Neural progenitor cell (in vitro differentiated cells): ENCODE data around the gene WDR12. TPM values are rescaled to one million over a fixed set of nuclear protein-coding genes. Genes with fewer than 3 reads are reported as not detected.
"Not testable (repeated sequence)": the region's sequence is repeated elsewhere in the genome, so short reads cannot be mapped to it uniquely, and the experiment has no call there.

ENCODE experiments used
- DNase-seq: peaks from one replicate; pipeline ENCODE4 v3.0.0-alpha.2; 2016; ENCODE audit warnings: low spot score
- H2AFZ ChIP-seq: fragments of 200-600 bp; sonication (generic); replicated peaks from 2 replicates; pipeline ENCODE4 v1.6.1; 2016; ENCODE audit warnings: antibody characterized with exemption
- H3F3A ChIP-seq: fragments of 200-600 bp; sonication (generic); 2 replicates; pipeline ENCODE4 v1.6.1; 2016; ENCODE audit warnings: antibody characterized with exemption, low read depth
- H3K27ac ChIP-seq: fragments of 200-600 bp; sonication (generic); 2 replicates; pipeline ENCODE4 v1.5.1; 2016; ENCODE audit warnings: mild to moderate bottlenecking
- H3K27me3 ChIP-seq: fragments of 200-600 bp; sonication (generic); 2 replicates; pipeline ENCODE4 v1.6.1; 2016; ENCODE audit warnings: mild to moderate bottlenecking, moderate library complexity
- H3K36me3 ChIP-seq: fragments of 200-600 bp; sonication (generic); 2 replicates; pipeline ENCODE4 v1.5.1; 2016
- H3K4me1 ChIP-seq: fragments of 200-600 bp; sonication (generic); 2 replicates; pipeline ENCODE4 v1.6.1; 2016; ENCODE audit warnings: mixed run types
- H3K4me2 ChIP-seq: fragments of 200-600 bp; sonication (generic); 2 replicates; pipeline ENCODE4 v1.6.1; 2016
- H3K4me3 ChIP-seq: fragments of 200-600 bp; sonication (generic); 2 replicates; pipeline ENCODE4 v1.5.1; 2016
- H3K79me2 ChIP-seq: fragments of 200-600 bp; sonication (generic); 2 replicates; pipeline ENCODE4 v1.6.1; 2016; ENCODE audit warnings: low read depth
- H3K9ac ChIP-seq: fragments of 200-600 bp; sonication (generic); 2 replicates; pipeline ENCODE4 v1.6.1; 2016
- H3K9me3 ChIP-seq: fragments of 200-600 bp; sonication (generic); 2 replicates; pipeline ENCODE4 v1.5.1; 2016; ENCODE audit warnings: low read depth
- H4K20me1 ChIP-seq: fragments of 200-600 bp; sonication (generic); 2 replicates; pipeline ENCODE4 v1.6.1; 2016; ENCODE audit warnings: low read depth
- H3K27ac Mint-ChIP-seq: 3 replicates; pipeline ENCODE4 v1.8.0; 2021; ENCODE audit warnings: mixed read lengths
- H3K27me3 Mint-ChIP-seq: 2 replicates; pipeline ENCODE4 v1.8.0; 2022; ENCODE audit warnings: low read depth, mild to moderate bottlenecking, inconsistent platforms, moderate library complexity, mixed read lengths; ENCODE audit not compliant: insufficient read depth
- H3K36me3 Mint-ChIP-seq: 3 replicates; pipeline ENCODE4 v1.8.0; 2021; ENCODE audit warnings: mixed read lengths
- H3K4me1 Mint-ChIP-seq: 3 replicates; pipeline ENCODE4 v1.8.0; 2021; ENCODE audit warnings: mixed read lengths
- H3K4me3 Mint-ChIP-seq: 3 replicates; pipeline ENCODE4 v1.8.0; 2021; ENCODE audit warnings: mild to moderate bottlenecking, moderate library complexity, mixed read lengths
- H3K9me3 Mint-ChIP-seq: 3 replicates; pipeline ENCODE4 v1.8.0; 2020; ENCODE audit warnings: mixed read lengths
- CTCF ChIP-seq: fragments of 200-600 bp; sonication (generic); IDR thresholded peaks from 2 replicates; pipeline ENCODE4 v1.5.1; 2017; ENCODE audit warnings: antibody characterized with exemption, mild to moderate bottlenecking
- EZH2 ChIP-seq: fragments of 200-600 bp; sonication (generic); IDR thresholded peaks from 2 replicates; pipeline ENCODE4 v1.6.1; 2017; ENCODE audit warnings: antibody characterized with exemption, mild to moderate bottlenecking, moderate library complexity
- EZH2phosphoT487 ChIP-seq: fragments of 200-600 bp; sonication (generic); IDR thresholded peaks from 2 replicates; pipeline ENCODE4 v1.6.1; 2017; ENCODE audit warnings: antibody characterized with exemption
- total RNA-seq: library from RNA; depleted of rRNA; stranded (reverse); fragments of >200 nt; gene quantifications from 2 replicates; pipeline ENCODE4 v1.2.3, GENCODE V29; 2015; ENCODE audit warnings: low replicate concordance

WDR12 gene
- total RNA-seq, 1 donor from 2014 or later: 58.6 TPM

- Histone ChIP-seq H3K9me3 (no peaks in the 10 kb centered on the region), H4K20me1 (no peaks in the 10 kb centered on the region), H3K79me2 (peaks cover 83% of the 10 kb centered on the region), H3K4me2 (peak overlapping the region; percentile 93), H3K9ac (no peak overlapping the region), H3F3A (peaks cover 16% of the 10 kb centered on the region), H2AFZ (no peak overlapping the region), H3K4me3 (no peak overlapping the region), H3K27ac (no peak overlapping the region), H3K27me3 (no peaks in the 10 kb centered on the region), H3K36me3 (peaks cover 12% of the 10 kb centered on the region), H3K4me1 (peaks cover 7% of the 10 kb centered on the region)
- Mint-ChIP-seq H3K36me3 (peaks cover 13% of the 10 kb centered on the region), H3K27me3 (no peaks in the 10 kb centered on the region), H3K4me3 (peak overlapping the region; percentile 98), H3K4me1 (peaks cover 14% of the 10 kb centered on the region), H3K27ac (no peak overlapping the region), H3K9me3 (peaks cover 8% of the 10 kb centered on the region)
- TF ChIP-seq EZH2: no peak
- no peak for TF ChIP-seq EZH2phosphoT487
- TF ChIP-seq CTCF: no peak
- no peak for DNase-seq
Observed at GRCh38 chr2:202909394-202910192, 1.9 kb downstream of the WDR12 start.

GRCh38 chr2:202908186-202908585, 3.3 kb downstream of the WDR12 start:
- Mint-ChIP-seq H3K27ac (peak overlapping the region; percentile 57), H3K27me3 (no peaks in the 10 kb centered on the region), H3K9me3 (peaks cover 16% of the 10 kb centered on the region), H3K4me3 (no peak overlapping the region), H3K4me1 (peaks cover 13% of the 10 kb centered on the region), H3K36me3 (peaks cover 21% of the 10 kb centered on the region)
- Histone ChIP-seq H3K9me3 (no peaks in the 10 kb centered on the region), H3K27me3 (no peaks in the 10 kb centered on the region), H3F3A (peaks cover 16% of the 10 kb centered on the region), H3K27ac (no peak overlapping the region), H2AFZ (no peak overlapping the region), H3K79me2 (peaks cover 83% of the 10 kb centered on the region), H3K4me2 (no peak overlapping the region), H4K20me1 (no peaks in the 10 kb centered on the region), H3K4me1 (peaks cover 7% of the 10 kb centered on the region), H3K4me3 (no peak overlapping the region), H3K9ac (no peak overlapping the region), H3K36me3 (peaks cover 17% of the 10 kb centered on the region)
- no peak for DNase-seq
- TF ChIP-seq EZH2 (no peak), EZH2phosphoT487 (no peak), CTCF (no peak)

GRCh38 chr2:202905507-202905906, 6.0 kb downstream of the WDR12 start:
- not testable (repeated sequence) for H3K27ac Mint-ChIP-seq

GRCh38 chr2:202885190-202885589, 26.3 kb downstream of the WDR12 start:
- H4K20me1 ChIP-seq: no peaks in the 10 kb centered on the region
- H3F3A ChIP-seq: no peaks in the 10 kb centered on the region
- H3K27me3 Mint-ChIP-seq: no peaks in the 10 kb centered on the region
- no peak overlapping the region for H2AFZ ChIP-seq
- TF ChIP-seq EZH2 (no peak), CTCF (no peak), EZH2phosphoT487 (no peak)
- H3K27ac ChIP-seq: no peak overlapping the region
- H3K27ac Mint-ChIP-seq: no peak overlapping the region
- H3K4me1 Mint-ChIP-seq: no peaks in the 10 kb centered on the region
- no peak overlapping the region for H3K4me3 Mint-ChIP-seq
- peaks cover 12% of the 10 kb centered on the region for H3K36me3 ChIP-seq
- H3K9ac ChIP-seq: no peak overlapping the region
- H3K9me3 Mint-ChIP-seq: no peaks in the 10 kb centered on the region
- no peaks in the 10 kb centered on the region for H3K4me1 ChIP-seq
- H3K4me2 ChIP-seq: no peak overlapping the region
- DNase-seq: no peak
- H3K27me3 ChIP-seq: no peaks in the 10 kb centered on the region
- peaks cover 17% of the 10 kb centered on the region for H3K36me3 Mint-ChIP-seq
- no peaks in the 10 kb centered on the region for H3K79me2 ChIP-seq
- H3K4me3 ChIP-seq: no peak overlapping the region
- H3K9me3 ChIP-seq: no peaks in the 10 kb centered on the region

More at GRCh38 chr2:202905507-202905906, 6.0 kb downstream of the WDR12 start:
- not testable (repeated sequence) for H3K4me3 Mint-ChIP-seq, H3K27me3 ChIP-seq, DNase-seq, H2AFZ ChIP-seq, H3K27ac ChIP-seq, H3K9me3 ChIP-seq, H3K4me1 ChIP-seq, H3K4me3 ChIP-seq, H3F3A ChIP-seq, H4K20me1 ChIP-seq, H3K27me3 Mint-ChIP-seq, H3K4me2 ChIP-seq, H3K4me1 Mint-ChIP-seq, H3K9ac ChIP-seq
- Mint-ChIP-seq H3K36me3 (peaks cover 21% of the 10 kb centered on the region), H3K9me3 (peaks cover 16% of the 10 kb centered on the region)
- peaks cover 77% of the 10 kb centered on the region for H3K79me2 ChIP-seq
- peaks cover 17% of the 10 kb centered on the region for H3K36me3 ChIP-seq
